ENCODE data around the gene MMP15. TPM values are rescaled to one million over a fixed set of nuclear protein-coding genes. Genes with fewer than 3 reads are reported as not detected.

The MMP15 gene
- total RNA-seq, 4 donors from 2014 or later = 5.7 to 10.0 (median 8.2) TPM

GRCh38 chr16:57988929-57989328 is 36.6 kb upstream of the MMP15 start:
- 50% methylated on average over 1 of the region's 1 CpG for WGBS
- Histone ChIP-seq H3K4me1 (peaks cover 18% of the 10 kb centered on the region), H3K27ac (no peak overlapping the region)

GRCh38 chr16:57991551-57992059 is 33.9 kb upstream of the MMP15 start:
- WGBS = 100% methylated on average over 1 of the region's 11 CpGs
- Histone ChIP-seq H3K36me3 (peaks cover 16% of the 10 kb centered on the region), H3K27me3 (no peaks in the 10 kb centered on the region), H3K4me1 (peaks cover 8% of the 10 kb centered on the region), H3K27ac (no peak overlapping the region), H3K9me3 (no peaks in the 10 kb centered on the region), H3K4me3 (no peak overlapping the region)
- TF ChIP-seq POLR2A (IDR thresholded peaks at IDR 0.05) (no peak), EP300 (IDR thresholded peaks at IDR 0.05) (no peak), POLR2AphosphoS5 (IDR thresholded peaks at IDR 0.05) (no peak)
- peak in 1 of 2 donors; percentile 26 for DNase-seq (ENCODE audit: low spot score in 2 of 2)

More at GRCh38 chr16:57988929-57989328, 36.6 kb upstream of the MMP15 start:
- H3K27me3 ChIP-seq = no peaks in the 10 kb centered on the region
- DNase-seq (ENCODE audit: low spot score in 2 of 2) = peak in 1 of 2 donors; percentile 57
- no peak overlapping the region for H3K4me3 ChIP-seq
- peaks cover 2% of the 10 kb centered on the region for H3K36me3 ChIP-seq
- TF ChIP-seq POLR2AphosphoS5 (IDR thresholded peaks at IDR 0.05) (no peak), EP300 (IDR thresholded peaks at IDR 0.05) (no peak), CTCF (IDR thresholded peaks at IDR 0.05) (no peak), POLR2A (IDR thresholded peaks at IDR 0.05) (no peak)
- H3K9me3 ChIP-seq = no peaks in the 10 kb centered on the region

- Histone ChIP-seq H3K27me3 (no peaks in the 10 kb centered on the region), H3K36me3 (peaks cover 21% of the 10 kb centered on the region), H3K9me3 (no peaks in the 10 kb centered on the region), H3K27ac (no peak overlapping the region), H3K4me3 (no peak overlapping the region), H3K4me1 (peaks cover 8% of the 10 kb centered on the region)
- WGBS = 100% methylated on average over 1 of the region's 6 CpGs
- DNase-seq (ENCODE audit: low spot score in 2 of 2) = no peak
- TF ChIP-seq EP300 (IDR thresholded peaks at IDR 0.05) = no peak
- no peak for TF ChIP-seq CTCF (IDR thresholded peaks at IDR 0.05)
- TF ChIP-seq POLR2A (IDR thresholded peaks at IDR 0.05) = no peak
- no peak for TF ChIP-seq POLR2AphosphoS5 (IDR thresholded peaks at IDR 0.05)
Observed at GRCh38 chr16:57992084-57992483, 33.5 kb upstream of the MMP15 start.

- Histone ChIP-seq H3K4me1 (peaks cover 11% of the 10 kb centered on the region), H3K27ac (no peak overlapping the region)
- TF ChIP-seq POLR2AphosphoS5 (IDR thresholded peaks at IDR 0.05) (no peak), CTCF (IDR thresholded peaks at IDR 0.05) (no peak)
Observed at GRCh38 chr16:57993438-57993837, 32.1 kb upstream of the MMP15 start.

GRCh38 chr16:57993897-57994296 is 31.7 kb upstream of the MMP15 start:
- Histone ChIP-seq H3K4me3 (no peak overlapping the region), H3K9me3 (no peaks in the 10 kb centered on the region), H3K4me1 (peaks cover 16% of the 10 kb centered on the region), H3K27me3 (no peaks in the 10 kb centered on the region), H3K36me3 (peaks cover 32% of the 10 kb centered on the region), H3K27ac (no peak overlapping the region)
- DNase-seq (ENCODE audit: low spot score in 2 of 2) = no peak
- TF ChIP-seq EP300 (IDR thresholded peaks at IDR 0.05) (no peak), POLR2A (IDR thresholded peaks at IDR 0.05) (no peak), POLR2AphosphoS5 (IDR thresholded peaks at IDR 0.05) (no peak), CTCF (IDR thresholded peaks at IDR 0.05) (no peak)
- 91% methylated on average over 5 of the region's 5 CpGs for WGBS

More at GRCh38 chr16:57993438-57993837, 32.1 kb upstream of the MMP15 start:
- no peak for DNase-seq (ENCODE audit: low spot score in 2 of 2)
- 68% methylated on average over 4 of the region's 8 CpGs for WGBS
- peaks cover 32% of the 10 kb centered on the region for H3K36me3 ChIP-seq
- no peaks in the 10 kb centered on the region for H3K27me3 ChIP-seq
- no peaks in the 10 kb centered on the region for H3K9me3 ChIP-seq
- H3K4me3 ChIP-seq = no peak overlapping the region

GRCh38 chr16:57994361-57994760 is 31.2 kb upstream of the MMP15 start:
- Histone ChIP-seq H3K4me1 (peaks cover 20% of the 10 kb centered on the region), H3K27ac (no peak overlapping the region), H3K36me3 (peaks cover 32% of the 10 kb centered on the region), H3K4me3 (no peak overlapping the region), H3K9me3 (no peaks in the 10 kb centered on the region), H3K27me3 (no peaks in the 10 kb centered on the region)
- TF ChIP-seq POLR2AphosphoS5 (IDR thresholded peaks at IDR 0.05) = no peak
- no peak for TF ChIP-seq EP300 (IDR thresholded peaks at IDR 0.05)
- TF ChIP-seq POLR2A (IDR thresholded peaks at IDR 0.05) = no peak
- no peak for TF ChIP-seq CTCF (IDR thresholded peaks at IDR 0.05)
- DNase-seq (ENCODE audit: low spot score in 2 of 2) = no peak
- WGBS = 93% methylated on average over 4 of the region's 4 CpGs
